ENCODE data around the gene RAPGEF4. TPM values are rescaled to one million over a fixed set of nuclear protein-coding genes. Genes with fewer than 3 reads are reported as not detected.

The RAPGEF4 gene
- total RNA-seq, 1 experiment from 2014 or later: 0.59 TPM

GRCh38 chr2:173023718-173024117, 288.1 kb downstream of the RAPGEF4 start:
- no peak overlapping the region for H3K27ac ChIP-seq (ENCODE audit: low read depth, low read length)
- H3K79me2 ChIP-seq (ENCODE audit: insufficient read depth, low read length): no peaks in the 10 kb centered on the region
- DNase-seq (ENCODE audit: low read depth, low spot score): no peak
- ChIA-PET POLR2A (no interaction called here), RAD21 (ENCODE audit: low non-redundant PET in 1 of 2, low total read pairs in 2 of 2, uncharacterized antibody in 2 of 2, unreplicated experiment in 2 of 2) (no interaction called here), CTCF (interaction anchor here (0.8 to 1.5 kb wide), 3 partner anchors 91 to 210 kb away, joined by 3 to 5 read pairs (median 3); no protein-coding TSS in a partner anchor)
- H3K36me3 ChIP-seq (ENCODE audit: control insufficient read depth in 1 of 2, insufficient read depth in 2 of 2, low read length in 2 of 2): no peaks in the 10 kb centered on the region
- no peaks in the 10 kb centered on the region for H3K27me3 ChIP-seq (ENCODE audit: insufficient read depth, low read length)
- ATAC-seq: no peak
- peaks cover 0 to 4% of the 10 kb centered on the region in 2 experiments; a peak in 2 of 4 replicates for H3K4me1 ChIP-seq (ENCODE audit: control insufficient read depth in 1 of 2, insufficient read depth in 2 of 2, low read length in 2 of 2)
- H3K9me2 ChIP-seq (ENCODE audit: insufficient read depth): no peaks in the 10 kb centered on the region
- BruUV-seq (replicated peaks): no TSS peak
- H2AFZ ChIP-seq (ENCODE audit: low read depth, low read length, poor library complexity, severe bottlenecking): no peak overlapping the region
- H3K9me3 ChIP-seq (ENCODE audit: control insufficient read depth in 1 of 2, insufficient read depth in 1 of 2, low read depth in 1 of 2, low read length in 2 of 2): no peaks in the 10 kb centered on the region
- H3K9ac ChIP-seq (ENCODE audit: low read length): no peak overlapping the region
- intact Hi-C loops (cut with micrococcal nuclease): loop anchor here (2.0 to 10.0 kb wide), 2 partner anchors 159 to 331 kb away; partner anchors contain the start of gene CDCA7
- TF ChIP-seq YY1 (IDR thresholded peaks at IDR 0.05; ENCODE audit: extremely low read depth, insufficient replicate concordance, low read depth, low read length) (no peak), ZFX (IDR thresholded peaks at IDR 0.05) (no peak), ZBTB33 (IDR thresholded peaks at IDR 0.05; ENCODE audit: extremely low read depth, insufficient replicate concordance, low read length) (no peak), SP1 (IDR thresholded peaks at IDR 0.05; ENCODE audit: low read depth) (no peak), CBX3 (IDR thresholded peaks at IDR 0.05; ENCODE audit: low read depth) (no peak), ZNF274 (IDR thresholded peaks at IDR 0.05; ENCODE audit: low read depth, low read length) (no peak), EZH2 (IDR thresholded peaks at IDR 0.05) (no peak), FOSL1 (IDR thresholded peaks at IDR 0.05; ENCODE audit: low read depth) (no peak), CTCF (IDR thresholded peaks at IDR 0.05 in 2 of 3, conservative IDR thresholded peaks at IDR 0.05 in 1 of 3; ENCODE audit: borderline replicate concordance in 1 of 3, insufficient read depth in 1 of 3, low read depth in 2 of 3, low read length in 2 of 3) (no peak), RAD21 (IDR thresholded peaks at IDR 0.05; ENCODE audit: low read depth) (no peak), ELF1 (IDR thresholded peaks at IDR 0.05; ENCODE audit: borderline replicate concordance, low read depth) (no peak), ATF3 (IDR thresholded peaks at IDR 0.05) (no peak), TCF7L2 (IDR thresholded peaks at IDR 0.05; ENCODE audit: borderline replicate concordance, extremely low read depth, insufficient read depth, insufficient read length) (no peak), SRF (IDR thresholded peaks at IDR 0.05; ENCODE audit: low read depth) (no peak)
- H3K4me2 ChIP-seq (ENCODE audit: low read length): no peak overlapping the region
- H4K20me1 ChIP-seq (ENCODE audit: insufficient read depth): no peaks in the 10 kb centered on the region
- no peak overlapping the region for H3K4me3 ChIP-seq (replicated peaks in 1 of 2; ENCODE audit: low read depth in 1 of 2, low read length in 2 of 2)
